Large intestine (tissue), 3 donors: ENCODE measurements around the gene TMC2. TPM values are rescaled to one million over a fixed set of nuclear protein-coding genes. Genes with fewer than 3 reads are reported as not detected.
A peak's percentile ranks its signal among the peaks of the same experiment; 100 is the strongest.

Source experiments
- DNase-seq, 2 donors: peaks; one replicate each; pipeline versions ENCODE4 v3.0.0 to v3.0.0-alpha.2; 2013
- H3K27ac ChIP-seq: one replicate; pipeline ENCODE4 v1.5.1; 2013; ENCODE audit warnings: low read length
- H3K27me3 ChIP-seq: 2 replicates; pipeline ENCODE4 v1.6.1; 2013; ENCODE audit warnings: low read length; ENCODE audit not compliant: control insufficient read depth, insufficient read depth
- H3K36me3 ChIP-seq: 2 replicates; pipeline ENCODE4 v1.6.1; 2013; ENCODE audit warnings: low read length; ENCODE audit not compliant: control insufficient read depth, insufficient read depth
- H3K4me1 ChIP-seq: one replicate; pipeline ENCODE4 v1.6.1; 2013; ENCODE audit warnings: low read length; ENCODE audit not compliant: control insufficient read depth, insufficient read depth
- H3K4me3 ChIP-seq: one replicate; pipeline ENCODE4 v1.5.1; 2013; ENCODE audit warnings: low read length
- H3K9me3 ChIP-seq: one replicate; pipeline ENCODE4 v1.6.1; 2013; ENCODE audit warnings: mild to moderate bottlenecking, low read depth, low read length, moderate library complexity; ENCODE audit not compliant: control insufficient read depth
- WGBS: methylation state at CpG from one replicate; pipeline ENCODE4 v1.1.5; 2013; ENCODE audit warnings: low lambda C conversion rate; ENCODE audit not compliant: insufficient coverage; 5-methylcytosine and 5-hydroxymethylcytosine counted together
- polyA plus RNA-seq: library from polyadenylated mRNA; unstranded; fragments of 120-200 nt; gene quantifications from one replicate; pipeline ENCODE4 v1.2.1, GENCODE V29; 2013

TMC2 gene
- polyA plus RNA-seq, 1 donor: 0.45 TPM

GRCh38 chr20:2578475-2579192 lies 42.3 kb downstream of the TMC2 start:
- 30% methylated on average over 2 of the region's 10 CpGs for WGBS

DNA sequence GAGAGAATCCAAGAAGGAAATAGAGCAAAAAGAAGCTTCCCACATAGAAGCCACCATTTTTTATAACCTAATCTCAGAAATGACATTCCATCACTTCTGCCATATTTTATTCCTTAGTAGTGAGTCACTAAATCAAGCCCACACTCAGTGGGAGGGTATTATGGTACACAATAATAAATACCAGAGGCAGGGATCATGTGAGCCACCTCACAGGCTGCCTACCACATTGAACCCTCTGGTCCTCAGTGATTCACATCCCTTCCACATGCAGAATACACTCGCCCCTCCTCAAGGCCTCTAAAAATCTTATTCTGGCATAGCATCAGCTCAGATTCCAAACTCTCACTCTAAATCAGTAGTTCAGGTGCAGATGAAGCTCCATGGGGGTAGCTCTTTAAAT lies 49.4 kb downstream of the TMC2 start:
- DNase-seq: no peak
- Histone ChIP-seq H3K36me3 (no peaks in the 10 kb centered on the region), H3K27me3 (no peaks in the 10 kb centered on the region), H3K9me3 (no peaks in the 10 kb centered on the region), H3K27ac (no peak overlapping the region), H3K4me3 (no peak overlapping the region), H3K4me1 (no peaks in the 10 kb centered on the region)
- no CpG with 5 or more reads among the region's 1 CpG for WGBS

More at GRCh38 chr20:2578475-2579192, 42.3 kb downstream of the TMC2 start:
- Histone ChIP-seq H3K27ac (peak overlapping the region; percentile 21), H3K4me3 (no peak overlapping the region), H3K9me3 (no peaks in the 10 kb centered on the region), H3K4me1 (no peaks in the 10 kb centered on the region), H3K36me3 (no peaks in the 10 kb centered on the region), H3K27me3 (no peaks in the 10 kb centered on the region)
- DNase-seq: peak in 1 of 2 donors; percentile 59

DNA sequence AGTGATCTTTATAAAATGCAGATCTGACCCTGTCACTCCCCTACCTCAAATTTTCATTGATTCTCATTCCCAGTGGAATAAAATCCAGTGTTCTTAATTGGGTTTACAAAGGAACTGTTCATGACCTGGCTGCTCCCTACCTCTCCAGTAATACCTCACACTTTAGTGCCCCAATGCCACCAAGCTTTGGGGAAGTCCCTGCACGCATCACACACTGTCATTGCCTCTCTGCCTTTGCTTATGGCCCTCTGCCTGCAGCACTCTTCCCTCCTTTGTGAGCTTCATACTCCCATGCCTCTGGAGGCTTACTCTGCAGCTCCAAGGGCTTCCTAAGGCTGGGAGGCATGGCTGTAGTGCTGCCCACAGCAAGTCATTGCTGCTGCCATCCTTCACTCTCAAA lies 57.4 kb downstream of the TMC2 start:
- H3K27me3 ChIP-seq: no peaks in the 10 kb centered on the region
- H3K4me1 ChIP-seq: peaks cover under 1% of the 10 kb centered on the region
- no peak overlapping the region for H3K4me3 ChIP-seq
- H3K9me3 ChIP-seq: no peaks in the 10 kb centered on the region
- no peak overlapping the region for H3K27ac ChIP-seq
- no peak for DNase-seq
- WGBS: no CpG with 5 or more reads among the region's 1 CpG
- H3K36me3 ChIP-seq: no peaks in the 10 kb centered on the region

- WGBS: no CpG with 5 or more reads among the region's 2 CpGs
- H3K4me3 ChIP-seq: no peak overlapping the region
- no peaks in the 10 kb centered on the region for H3K9me3 ChIP-seq
- no peak for DNase-seq
- peaks cover 10% of the 10 kb centered on the region for H3K4me1 ChIP-seq
- no peaks in the 10 kb centered on the region for H3K36me3 ChIP-seq
- H3K27me3 ChIP-seq: no peaks in the 10 kb centered on the region
- H3K27ac ChIP-seq: no peak overlapping the region
Measured at GRCh38 chr20:2595076-2595475, 58.7 kb downstream of the TMC2 start.

DNA sequence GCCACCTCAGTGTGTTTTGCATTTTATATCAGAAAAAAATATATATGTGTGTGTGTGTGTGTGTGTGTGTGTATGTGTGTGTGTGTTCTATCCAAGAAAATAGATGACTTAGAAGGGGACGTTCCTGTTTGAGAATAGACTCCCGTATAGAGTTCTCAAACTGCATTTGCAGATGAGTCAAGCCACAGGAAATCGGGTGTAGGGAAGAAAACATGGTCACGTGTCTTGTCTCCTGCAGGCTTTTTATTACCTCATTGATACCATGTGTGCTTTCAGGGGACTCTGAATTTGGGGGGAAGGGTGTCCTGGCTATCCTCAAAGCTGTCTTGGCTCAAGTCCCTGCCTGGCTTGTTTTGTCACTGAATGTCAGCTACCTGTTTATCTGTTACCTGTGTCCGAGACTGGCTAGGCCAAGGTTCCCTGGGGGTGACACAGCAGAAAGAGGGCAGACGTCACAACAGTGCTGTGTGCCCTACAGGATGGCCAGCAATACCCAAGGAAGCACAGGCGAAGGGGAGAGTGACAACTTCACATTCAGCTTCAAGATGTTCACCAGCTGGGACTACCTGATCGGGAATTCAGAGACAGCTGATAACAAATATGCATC lies 60.4 kb downstream of the TMC2 start:
- Histone ChIP-seq H3K4me3 (no peak overlapping the region), H3K9me3 (no peaks in the 10 kb centered on the region), H3K36me3 (no peaks in the 10 kb centered on the region), H3K27ac (no peak overlapping the region), H3K4me1 (peaks cover 10% of the 10 kb centered on the region), H3K27me3 (no peaks in the 10 kb centered on the region)
- peak in 1 of 2 donors; percentile 43 for DNase-seq
- no CpG with 5 or more reads among the region's 8 CpGs for WGBS

- Histone ChIP-seq H3K4me3 (no peak overlapping the region), H3K27ac (peak overlapping the region; percentile 9), H3K36me3 (no peaks in the 10 kb centered on the region), H3K4me1 (peaks cover 14% of the 10 kb centered on the region), H3K27me3 (no peaks in the 10 kb centered on the region), H3K9me3 (no peaks in the 10 kb centered on the region)
- peak; percentile 45 to 69 for DNase-seq
- 0% methylated on average over 2 of the region's 5 CpGs for WGBS
Measured at GRCh38 chr20:2599288-2600006, 63.1 kb downstream of the TMC2 start.

DNA sequence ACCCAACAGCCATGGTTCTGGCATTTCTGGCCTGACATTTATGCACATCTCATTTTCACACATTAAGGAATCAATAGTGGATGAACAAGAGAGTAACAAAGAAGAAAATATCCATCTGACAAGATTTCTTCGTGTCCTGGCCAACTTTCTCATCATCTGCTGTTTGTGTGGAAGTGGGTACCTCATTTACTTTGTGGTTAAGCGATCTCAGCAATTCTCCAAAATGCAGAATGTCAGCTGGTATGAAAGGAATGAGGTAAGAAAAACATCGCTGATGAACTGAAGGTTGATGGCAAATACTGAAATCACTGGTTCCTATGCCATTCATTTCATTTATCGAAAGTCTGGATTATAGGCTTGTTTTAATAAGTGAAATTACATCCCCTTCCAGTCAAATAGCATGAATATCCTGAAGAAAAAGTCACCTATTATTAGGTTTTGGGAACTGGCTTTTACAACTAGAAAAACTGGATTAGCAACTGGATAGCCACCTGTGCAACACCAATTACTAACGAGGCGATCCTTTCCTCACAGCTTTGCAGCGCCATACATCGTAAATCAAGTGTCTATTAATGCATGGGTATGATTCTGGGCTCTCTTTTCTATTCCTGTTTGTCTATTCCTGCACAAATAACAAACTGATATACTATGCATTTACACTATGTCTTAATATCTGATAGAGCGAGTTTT lies 65.8 kb downstream of the TMC2 start:
- no peak overlapping the region for H3K4me3 ChIP-seq
- H3K27me3 ChIP-seq: no peaks in the 10 kb centered on the region
- DNase-seq: no peak
- peaks cover 6% of the 10 kb centered on the region for H3K9me3 ChIP-seq
- WGBS: 78% methylated on average over 6 of the region's 9 CpGs
- peaks cover 14% of the 10 kb centered on the region for H3K4me1 ChIP-seq
- no peaks in the 10 kb centered on the region for H3K36me3 ChIP-seq
- H3K27ac ChIP-seq: no peak overlapping the region

GRCh38 chr20:2602746-2603145 lies 66.4 kb downstream of the TMC2 start:
- H3K4me3 ChIP-seq: no peak overlapping the region
- no peak for DNase-seq
- peaks cover 6% of the 10 kb centered on the region for H3K9me3 ChIP-seq

GRCh38 chr20:2603816-2604505 lies 67.6 kb downstream of the TMC2 start:
- Histone ChIP-seq H3K4me1 (peaks cover 12% of the 10 kb centered on the region), H3K4me3 (no peak overlapping the region), H3K27me3 (no peaks in the 10 kb centered on the region), H3K27ac (no peak overlapping the region), H3K9me3 (peaks cover 6% of the 10 kb centered on the region), H3K36me3 (no peaks in the 10 kb centered on the region)
- DNase-seq: peak in 1 of 2 donors; percentile 43
- WGBS: no CpG with 5 or more reads among the region's 7 CpGs

More at GRCh38 chr20:2602746-2603145, 66.4 kb downstream of the TMC2 start:
- no peak overlapping the region for H3K27ac ChIP-seq
- no peaks in the 10 kb centered on the region for H3K36me3 ChIP-seq
- 100% methylated on average over 2 of the region's 4 CpGs for WGBS
- H3K4me1 ChIP-seq: peaks cover 14% of the 10 kb centered on the region
- H3K27me3 ChIP-seq: no peaks in the 10 kb centered on the region

GRCh38 chr20:2604506-2604835 lies 68.1 kb downstream of the TMC2 start:
- no peak for DNase-seq
- H3K27me3 ChIP-seq: no peaks in the 10 kb centered on the region
- peaks cover 10% of the 10 kb centered on the region for H3K4me1 ChIP-seq
- H3K27ac ChIP-seq: no peak overlapping the region
- WGBS: 57% methylated on average over 1 of the region's 3 CpGs
- H3K9me3 ChIP-seq: peaks cover 6% of the 10 kb centered on the region
- H3K4me3 ChIP-seq: no peak overlapping the region
- H3K36me3 ChIP-seq: no peaks in the 10 kb centered on the region
